ENCODE measurements around the gene RSPH1. TPM values are rescaled to one million over a fixed set of nuclear protein-coding genes. Genes with fewer than 3 reads are reported as not detected.

RSPH1 gene
- total RNA-seq, 1 experiment from 2014 or later, result 0.31 TPM

GRCh38 chr21:42525029-42525581 is 29.1 kb upstream of the RSPH1 start:
- H3K9me3 ChIP-seq (ENCODE audit: control insufficient read depth, low read depth, low read length), result no peaks in the 10 kb centered on the region
- no peak overlapping the region for H3K4ac ChIP-seq (ENCODE audit: low read depth, low read length)
- no peak overlapping the region for H2BK5ac ChIP-seq (ENCODE audit: insufficient read length, low read length)
- H3K9me3 Mint-ChIP-seq, result no peaks in the 10 kb centered on the region
- no peak overlapping the region for H2AFZ ChIP-seq (ENCODE audit: low read length)
- no peaks in the 10 kb centered on the region for H3K27me3 ChIP-seq (ENCODE audit: insufficient read depth, low read length)
- H3K18ac ChIP-seq (ENCODE audit: insufficient read length, low read depth, low read length), result no peak overlapping the region
- no peak overlapping the region for H3K27ac ChIP-seq (ENCODE audit: insufficient read length, low read depth, low read length)
- H2BK120ac ChIP-seq (ENCODE audit: low read depth, low read length, poor library complexity, severe bottlenecking), result no peak overlapping the region
- peaks cover 11 to 62% (median 30%) of the 10 kb centered on the region in 3 experiments; a peak in 6 of 7 replicates for H3K36me3 Mint-ChIP-seq (ENCODE audit: insufficient read depth in 1 of 3, low read depth in 3 of 3)
- H4K20me1 ChIP-seq (ENCODE audit: control insufficient read depth, insufficient read depth, insufficient read length), result no peaks in the 10 kb centered on the region
- no peak overlapping the region for H2BK12ac ChIP-seq (ENCODE audit: insufficient read length, low read depth, low read length)
- peak overlapping the region; percentile 52 for H3K4me2 ChIP-seq (ENCODE audit: insufficient read depth, insufficient read length, low read length)
- no peak for DNase-seq
- H3K4me1 Mint-ChIP-seq, result peaks cover 54 to 59% of the 10 kb centered on the region in 2 experiments
- no peak overlapping the region for H4K5ac ChIP-seq (ENCODE audit: insufficient read length, low read depth, low read length)
- H3T11ph ChIP-seq (ENCODE audit: low read length), result no peak overlapping the region
- H3K9ac ChIP-seq (ENCODE audit: extremely low read depth, insufficient read length, low read length), result no peak overlapping the region
- H3K23me2 ChIP-seq (ENCODE audit: insufficient read length, low read depth, low read length, poor library complexity, severe bottlenecking), result no peaks in the 10 kb centered on the region
- H3K14ac ChIP-seq (ENCODE audit: insufficient read depth, low read length), result no peak overlapping the region
- H4K91ac ChIP-seq (ENCODE audit: insufficient read length, low read depth, low read length), result no peak overlapping the region
- H3K27ac Mint-ChIP-seq, result peak overlapping the region in 2 of 3 experiments; percentile 67 to 94; a peak in 3 of 7 replicates
- no CpG with 5 or more reads among the region's 15 CpGs for WGBS (ENCODE audit: extremely low coverage, insufficient read length, low lambda C conversion rate)
- H3K4me1 ChIP-seq (ENCODE audit: insufficient read depth, low read length), result peaks cover 4% of the 10 kb centered on the region; the same call in 1 of the 2 replicates
- H2BK20ac ChIP-seq (ENCODE audit: low read depth, low read length, poor library complexity, severe bottlenecking), result no peak overlapping the region
- peak overlapping the region; percentile 55 to 81 for H3K4me3 Mint-ChIP-seq
- H3K79me2 ChIP-seq (ENCODE audit: insufficient read depth, low read length), result no peaks in the 10 kb centered on the region
- no peak overlapping the region for H3K23ac ChIP-seq (ENCODE audit: insufficient read length, low read depth, low read length)
- no peaks in the 10 kb centered on the region for H3K79me1 ChIP-seq (ENCODE audit: insufficient read depth, low read depth, low read length, poor library complexity, severe bottlenecking)
- no peaks in the 10 kb centered on the region for H3K27me3 Mint-ChIP-seq (ENCODE audit: low read depth)
- no peak overlapping the region for H2AK5ac ChIP-seq (ENCODE audit: insufficient read length, low read length)
- H4K8ac ChIP-seq (replicated peaks; ENCODE audit: insufficient read length, low read depth, low read length), result no peak overlapping the region
- no peak overlapping the region for H3K56ac ChIP-seq (ENCODE audit: insufficient read length, low read depth, low read length)
- TF ChIP-seq CTCF (conservative IDR thresholded peaks at IDR 0.05), result no peak
- no peak overlapping the region for H2BK15ac ChIP-seq (ENCODE audit: low read depth, low read length)

All from H9 (cell line).